Measurements from ENCODE around the gene HPCAL1. TPM values are rescaled to one million over a fixed set of nuclear protein-coding genes. Genes with fewer than 3 reads are reported as not detected.

Gene HPCAL1
- total and polyA plus RNA-seq, 5 experiments from 2014 or later = 71.5 to 122 (median 86.2) TPM

- peak overlapping the region in 1 of 10 donors; percentile 34 for H3K4me3 Mint-ChIP-seq
- H3K4me1 Mint-ChIP-seq = peaks cover 30 to 75% (median 64%) of the 10 kb centered on the region in 4 donors
- H3K27me3 Mint-ChIP-seq = no peaks in the 10 kb centered on the region
- POLR2A ChIA-PET = no interaction called here
- H3K27ac Mint-ChIP-seq = peak overlapping the region in 5 of 10 donors; percentile 4 to 84 (median 47)
- peaks cover 0 to 6% (median 0%) of the 10 kb centered on the region in 3 donors for H3K36me3 Mint-ChIP-seq
- ATAC-seq = no peak
- DNase-seq = no peak
- H3K9me3 Mint-ChIP-seq = no peaks in the 10 kb centered on the region
These were observed 65.1 kb downstream of the HPCAL1 start for GRCh38 chr2:10367472-10368439.

- Mint-ChIP-seq H3K27ac (peak overlapping the region in 3 of 10 donors; percentile 1 to 92 (median 85)), H3K27me3 (no peaks in the 10 kb centered on the region), H3K4me3 (no peak overlapping the region), H3K4me1 (peaks cover 34 to 77% (median 65%) of the 10 kb centered on the region in 4 donors), H3K9me3 (no peaks in the 10 kb centered on the region), H3K36me3 (peaks cover 0 to 10% (median 0%) of the 10 kb centered on the region in 3 donors)
- DNase-seq = no peak
- POLR2A ChIA-PET = no interaction called here
- ATAC-seq = no peak
These were observed 66.0 kb downstream of the HPCAL1 start for GRCh38 chr2:10368491-10369231.

DNA sequence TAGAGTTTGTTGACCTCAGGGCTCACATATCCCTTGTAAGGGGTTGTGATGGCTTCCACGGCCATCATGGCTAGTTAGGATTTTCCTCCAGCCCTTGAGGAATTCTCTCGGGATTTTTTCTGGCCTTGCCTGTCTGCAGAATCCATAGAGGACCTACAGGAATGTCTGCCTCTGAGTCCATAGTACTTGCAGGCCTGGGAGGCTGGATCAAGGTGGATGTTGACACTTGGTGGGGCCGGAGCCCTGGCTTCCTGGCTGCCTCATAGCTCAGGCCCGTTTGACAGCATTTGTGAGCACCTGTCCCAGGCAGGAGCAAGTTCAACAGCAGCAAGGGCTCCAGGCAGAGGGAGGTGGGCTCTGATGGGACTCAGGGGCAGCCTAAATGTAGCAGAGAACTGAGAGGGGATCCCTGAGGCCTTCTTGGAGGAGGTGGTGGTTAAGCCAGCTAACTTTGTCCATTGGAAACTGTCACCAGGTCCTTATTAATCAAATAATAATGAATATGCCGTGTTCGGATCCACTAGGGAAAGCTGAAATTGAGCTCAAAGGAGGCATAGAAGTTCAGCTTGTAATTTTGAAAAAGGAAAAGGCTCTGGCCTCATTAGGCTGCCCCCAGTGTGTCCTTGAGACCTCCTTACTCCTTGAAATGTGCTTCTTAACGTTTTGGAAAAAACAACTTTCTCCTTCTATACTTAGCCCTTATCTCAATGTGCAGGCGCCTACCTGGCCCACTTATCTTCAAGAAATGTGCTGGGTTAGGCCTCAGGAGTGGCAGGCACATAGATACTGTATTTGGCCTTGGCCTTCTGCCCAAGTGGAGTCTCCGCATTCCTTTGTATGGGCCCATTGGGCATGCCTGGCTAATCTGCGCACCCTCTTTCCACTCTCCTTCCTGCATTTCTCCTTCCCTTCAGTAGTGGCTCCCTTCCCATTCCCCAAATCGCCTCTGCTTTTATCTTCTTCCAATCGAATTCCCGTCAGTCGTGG lies 66.9 kb downstream of the HPCAL1 start:
- no peaks in the 10 kb centered on the region for H3K9me3 Mint-ChIP-seq
- peak overlapping the region in 5 of 10 donors; percentile 64 to 92 (median 84) for H3K27ac Mint-ChIP-seq
- H3K27me3 Mint-ChIP-seq = no peaks in the 10 kb centered on the region
- ATAC-seq = no peak
- no peak overlapping the region for H3K4me3 Mint-ChIP-seq
- peaks cover 0 to 16% (median 0%) of the 10 kb centered on the region in 3 donors for H3K36me3 Mint-ChIP-seq
- POLR2A ChIA-PET = no interaction called here
- no peak for DNase-seq
- H3K4me1 Mint-ChIP-seq = peaks cover 38 to 77% (median 68%) of the 10 kb centered on the region in 4 donors

DNA sequence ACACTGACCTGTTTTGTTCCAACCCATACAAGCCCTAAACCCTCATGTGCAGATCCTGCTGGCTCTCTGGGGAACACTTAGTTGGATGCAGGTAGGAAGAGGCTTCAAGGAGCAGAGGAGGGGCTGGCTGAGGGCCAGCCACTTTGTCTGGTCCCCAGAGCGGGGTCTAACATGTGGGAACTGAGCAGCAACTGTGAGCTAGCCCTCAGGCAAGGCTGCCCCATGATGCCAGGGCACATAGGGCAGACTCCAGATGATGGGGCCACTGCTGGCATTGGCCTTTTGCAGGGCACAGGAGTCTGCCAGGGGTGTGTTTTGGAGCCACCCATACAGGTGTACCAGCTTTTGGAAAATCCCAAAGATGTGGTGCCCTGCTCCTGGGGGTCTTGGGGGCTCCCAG lies 67.7 kb downstream of the HPCAL1 start:
- DNase-seq = no peak
- no peaks in the 10 kb centered on the region for H3K27me3 Mint-ChIP-seq
- ATAC-seq = no peak
- H3K4me1 Mint-ChIP-seq = peaks cover 38 to 78% (median 69%) of the 10 kb centered on the region in 4 donors
- POLR2A ChIA-PET = no interaction called here
- no peaks in the 10 kb centered on the region for H3K9me3 Mint-ChIP-seq
- peaks cover 0 to 19% (median 0%) of the 10 kb centered on the region in 3 donors for H3K36me3 Mint-ChIP-seq
- no peak overlapping the region for H3K4me3 Mint-ChIP-seq
- peak overlapping the region in 7 of 10 donors; percentile 41 to 85 (median 67) for H3K27ac Mint-ChIP-seq

- Mint-ChIP-seq H3K4me1 (peaks cover 43 to 80% (median 71%) of the 10 kb centered on the region in 4 donors), H3K27ac (peak overlapping the region in 2 of 10 donors; percentile 34 to 53), H3K4me3 (no peak overlapping the region), H3K27me3 (no peaks in the 10 kb centered on the region), H3K36me3 (peaks cover 0 to 16% (median 0%) of the 10 kb centered on the region in 3 donors), H3K9me3 (no peaks in the 10 kb centered on the region)
- DNase-seq (no peak), ATAC-seq (no peak)
- POLR2A ChIA-PET = no interaction called here
These were observed 68.2 kb downstream of the HPCAL1 start for GRCh38 chr2:10370895-10371294.

DNA sequence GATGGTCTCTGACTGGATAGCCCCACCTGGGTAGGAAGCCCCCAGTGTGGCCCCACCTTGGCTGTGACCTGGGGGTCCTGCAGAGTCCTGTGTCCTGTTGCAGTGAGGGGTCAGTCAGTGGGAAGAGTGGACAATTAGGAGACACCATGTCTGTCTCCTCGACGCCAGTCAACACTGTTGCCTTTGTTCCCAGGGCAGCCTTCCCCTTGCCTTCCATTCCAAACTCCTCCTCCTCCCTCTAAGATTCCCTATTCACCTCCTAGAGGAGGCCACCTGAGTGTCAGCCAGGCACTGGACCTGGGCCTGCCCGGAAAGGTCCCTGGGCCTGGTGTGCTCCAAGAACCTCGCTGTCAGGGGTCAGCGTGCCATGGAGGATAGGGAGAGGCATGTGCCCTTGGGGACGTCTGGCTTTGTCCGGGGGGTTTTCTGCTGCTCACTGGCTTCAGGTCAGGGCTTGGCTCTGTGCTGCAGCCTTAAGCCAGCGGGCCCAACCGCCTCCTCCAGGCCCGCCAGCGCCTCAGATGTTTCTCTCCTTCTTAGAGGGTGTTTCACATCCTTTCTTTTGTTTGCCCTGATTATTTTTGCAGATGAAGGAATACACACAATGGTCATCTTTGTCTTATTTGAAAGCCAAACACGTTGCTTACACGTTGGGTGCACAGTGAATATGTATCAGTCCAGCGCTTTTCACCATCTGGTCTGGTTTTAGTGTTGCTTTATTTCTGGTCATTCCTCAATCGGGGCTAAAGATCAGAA lies 68.9 kb downstream of the HPCAL1 start:
- Mint-ChIP-seq H3K4me3 (no peak overlapping the region), H3K27me3 (no peaks in the 10 kb centered on the region), H3K36me3 (peaks cover 0 to 16% (median 0%) of the 10 kb centered on the region in 3 donors), H3K9me3 (no peaks in the 10 kb centered on the region), H3K4me1 (peaks cover 43 to 82% (median 75%) of the 10 kb centered on the region in 4 donors), H3K27ac (peak overlapping the region in 7 of 10 donors; percentile 8 to 80 (median 60))
- no peak for DNase-seq
- POLR2A ChIA-PET = no interaction called here
- no peak for ATAC-seq

GRCh38 chr2:10372203-10372861 lies 69.6 kb downstream of the HPCAL1 start:
- H3K9me3 Mint-ChIP-seq = no peaks in the 10 kb centered on the region
- no peak overlapping the region for H3K4me3 Mint-ChIP-seq
- no peaks in the 10 kb centered on the region for H3K27me3 Mint-ChIP-seq
- peak overlapping the region in 7 of 10 donors; percentile 8 to 80 (median 39) for H3K27ac Mint-ChIP-seq
- H3K4me1 Mint-ChIP-seq = peaks cover 43 to 81% (median 74%) of the 10 kb centered on the region in 4 donors
- no peak for DNase-seq
- no peak for ATAC-seq
- POLR2A ChIA-PET = no interaction called here
- H3K36me3 Mint-ChIP-seq = peaks cover 0 to 16% (median 0%) of the 10 kb centered on the region in 3 donors

- no peaks in the 10 kb centered on the region for H3K27me3 Mint-ChIP-seq
- H3K27ac Mint-ChIP-seq = peak overlapping the region in 8 of 10 donors; percentile 34 to 77 (median 66)
- peaks cover 0 to 16% (median 0%) of the 10 kb centered on the region in 3 donors for H3K36me3 Mint-ChIP-seq
- POLR2A ChIA-PET = no interaction called here
- H3K9me3 Mint-ChIP-seq = no peaks in the 10 kb centered on the region
- no peak for ATAC-seq
- DNase-seq = no peak
- no peak overlapping the region for H3K4me3 Mint-ChIP-seq
- peaks cover 42 to 84% (median 75%) of the 10 kb centered on the region in 4 donors for H3K4me1 Mint-ChIP-seq
These were observed 70.1 kb downstream of the HPCAL1 start for GRCh38 chr2:10372862-10373240.

DNA sequence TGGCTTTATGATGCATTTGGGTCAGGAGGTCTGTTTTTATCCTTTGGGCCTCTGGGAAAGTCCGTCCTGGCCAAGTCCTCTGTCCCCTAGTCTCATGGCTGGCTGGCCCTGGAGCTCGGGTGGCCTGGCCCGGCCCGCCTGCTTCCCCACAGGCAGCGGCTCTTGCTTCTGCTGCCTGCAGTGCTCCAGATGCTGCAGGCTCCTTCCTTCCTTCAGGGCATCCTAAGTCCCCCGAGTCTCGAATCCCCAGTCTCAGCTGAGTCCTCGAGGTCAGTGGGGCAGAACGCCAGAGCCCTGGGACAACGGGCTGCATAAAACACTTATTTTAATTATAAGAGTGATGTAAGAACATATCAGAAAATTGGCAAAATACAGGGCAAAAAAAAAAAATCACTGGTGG lies 71.2 kb downstream of the HPCAL1 start:
- Mint-ChIP-seq H3K27me3 (no peaks in the 10 kb centered on the region), H3K27ac (peak overlapping the region in 6 of 10 donors; percentile 41 to 92 (median 79)), H3K9me3 (no peaks in the 10 kb centered on the region), H3K36me3 (peaks cover 0 to 16% (median 0%) of the 10 kb centered on the region in 3 donors), H3K4me3 (peak overlapping the region in 1 of 10 donors; percentile 36), H3K4me1 (peaks cover 48 to 84% (median 76%) of the 10 kb centered on the region in 4 donors)
- ATAC-seq = no peak
- no peak for DNase-seq
- POLR2A ChIA-PET = interaction anchor here (0.8 kb wide), 1 partner anchor 71 kb away, joined by 3 read pairs; no protein-coding TSS in a partner anchor

DNA sequence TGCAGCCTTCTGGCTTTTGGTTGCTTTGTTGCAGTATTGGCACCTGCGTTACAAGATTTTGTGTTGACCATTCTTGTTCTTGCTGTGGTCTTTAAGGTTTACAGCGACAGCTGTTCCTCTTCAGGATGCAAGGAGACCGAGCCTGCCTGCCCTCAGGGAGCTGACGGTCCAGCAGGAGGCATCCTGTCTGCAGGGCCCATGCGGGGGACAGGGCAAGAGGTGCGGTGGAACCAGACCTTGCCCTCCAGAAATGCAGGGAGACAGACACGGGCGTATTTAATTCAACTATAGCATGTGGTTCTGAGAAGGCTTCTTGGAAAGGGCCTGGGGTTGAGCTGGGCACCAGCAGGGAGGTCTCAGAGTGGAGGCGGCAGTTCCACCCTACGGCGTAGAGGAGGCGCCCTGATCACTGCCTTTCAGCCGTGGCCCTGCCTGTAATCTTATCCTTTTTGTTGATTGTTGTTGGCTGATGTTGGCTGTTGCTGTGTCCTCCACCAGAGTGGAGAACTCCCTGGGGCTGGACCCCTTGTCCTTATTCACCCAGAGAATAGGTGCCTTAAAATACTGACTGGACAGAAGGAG lies 71.7 kb downstream of the HPCAL1 start:
- Mint-ChIP-seq H3K27me3 (no peaks in the 10 kb centered on the region), H3K36me3 (peaks cover 0 to 16% (median 0%) of the 10 kb centered on the region in 3 donors), H3K9me3 (no peaks in the 10 kb centered on the region), H3K4me3 (peak overlapping the region in 8 of 10 donors; percentile 31 to 74 (median 50)), H3K27ac (peak overlapping the region; percentile 46 to 92 (median 82)), H3K4me1 (peaks cover 50 to 85% (median 78%) of the 10 kb centered on the region in 4 donors)
- POLR2A ChIA-PET = interaction anchor here (0.8 kb wide), 1 partner anchor 71 kb away, joined by 3 read pairs; no protein-coding TSS in a partner anchor
- DNase-seq (no peak), ATAC-seq (no peak)
